Osteoblast (primary cell): ENCODE measurements around the gene NPB. TPM values are rescaled to one million over a fixed set of nuclear protein-coding genes. Genes with fewer than 3 reads are reported as not detected.
"Not testable (repeated sequence)": the region's sequence is repeated elsewhere in the genome, so short reads cannot be mapped to it uniquely, and the experiment has no call there.

Source experiments
- DNase-seq: peaks from one replicate; pipeline ENCODE4 v3.0.0; 2011; ENCODE audit warnings: low spot score, mixed read lengths; ENCODE audit not compliant: insufficient read length; ENCODE audit errors: missing footprints
- H2AFZ ChIP-seq: 2 replicates; pipeline ENCODE4 v1.6.0; 2011; ENCODE audit warnings: mild to moderate bottlenecking, low read length
- H3K27ac ChIP-seq: 2 replicates; pipeline ENCODE4 v1.5.1; 2011; ENCODE audit warnings: mild to moderate bottlenecking, low read depth, low read length, moderate library complexity
- H3K27me3 ChIP-seq: 2 replicates; pipeline ENCODE4 v1.6.0; 2012; ENCODE audit warnings: mild to moderate bottlenecking, control low read depth, inconsistent platforms, low read length, moderate library complexity; ENCODE audit not compliant: insufficient read depth
- H3K36me3 ChIP-seq: 2 replicates; pipeline ENCODE4 v1.5.1; 2011; ENCODE audit warnings: mild to moderate bottlenecking, low read length, control low read depth, moderate library complexity; ENCODE audit not compliant: insufficient read depth
- H3K4me1 ChIP-seq: 2 replicates; pipeline ENCODE4 v1.5.1; 2011; ENCODE audit warnings: mild to moderate bottlenecking, low read length, control low read depth, moderate library complexity; ENCODE audit not compliant: insufficient read depth
- H3K4me2 ChIP-seq: 2 replicates; pipeline ENCODE4 v1.6.0; 2011; ENCODE audit warnings: mild to moderate bottlenecking, low read length; ENCODE audit not compliant: insufficient read depth
- H3K4me3 ChIP-seq: fragments of 200-600 bp; sonication (generic); 3 replicates; pipeline ENCODE4 v1.5.1; 2012; ENCODE audit warnings: mild to moderate bottlenecking, low read length, inconsistent platforms; ENCODE audit not compliant: insufficient read depth
- H3K79me2 ChIP-seq: 2 replicates; pipeline ENCODE4 v1.6.0; 2012; ENCODE audit warnings: mild to moderate bottlenecking, low read length, control low read depth, inconsistent platforms; ENCODE audit not compliant: insufficient read depth
- H3K9me3 ChIP-seq: 2 replicates; pipeline ENCODE4 v1.5.1; 2011; ENCODE audit warnings: low read depth, low read length, control low read depth
- H4K20me1 ChIP-seq: 2 replicates; pipeline ENCODE4 v1.6.0; 2012; ENCODE audit warnings: mild to moderate bottlenecking, low read length, control low read depth; ENCODE audit not compliant: insufficient read depth
- total RNA-seq: library from RNA; depleted of rRNA; stranded (reverse); fragments of >200 nt; gene quantifications from 2 replicates; pipeline ENCODE4 v1.2.3, GENCODE V29; 2012
- TF ChIP-seq, protein P1 (sequence below): IDR thresholded peaks from 2 replicates; pipeline ENCODE4 v1.5.1; 2011; ENCODE audit warnings: mild to moderate bottlenecking, low read depth, low read length, moderate library complexity; ENCODE audit errors: extremely low read depth

Gene NPB
- total RNA-seq, 1 donor, result under 0.01 TPM

DNA sequence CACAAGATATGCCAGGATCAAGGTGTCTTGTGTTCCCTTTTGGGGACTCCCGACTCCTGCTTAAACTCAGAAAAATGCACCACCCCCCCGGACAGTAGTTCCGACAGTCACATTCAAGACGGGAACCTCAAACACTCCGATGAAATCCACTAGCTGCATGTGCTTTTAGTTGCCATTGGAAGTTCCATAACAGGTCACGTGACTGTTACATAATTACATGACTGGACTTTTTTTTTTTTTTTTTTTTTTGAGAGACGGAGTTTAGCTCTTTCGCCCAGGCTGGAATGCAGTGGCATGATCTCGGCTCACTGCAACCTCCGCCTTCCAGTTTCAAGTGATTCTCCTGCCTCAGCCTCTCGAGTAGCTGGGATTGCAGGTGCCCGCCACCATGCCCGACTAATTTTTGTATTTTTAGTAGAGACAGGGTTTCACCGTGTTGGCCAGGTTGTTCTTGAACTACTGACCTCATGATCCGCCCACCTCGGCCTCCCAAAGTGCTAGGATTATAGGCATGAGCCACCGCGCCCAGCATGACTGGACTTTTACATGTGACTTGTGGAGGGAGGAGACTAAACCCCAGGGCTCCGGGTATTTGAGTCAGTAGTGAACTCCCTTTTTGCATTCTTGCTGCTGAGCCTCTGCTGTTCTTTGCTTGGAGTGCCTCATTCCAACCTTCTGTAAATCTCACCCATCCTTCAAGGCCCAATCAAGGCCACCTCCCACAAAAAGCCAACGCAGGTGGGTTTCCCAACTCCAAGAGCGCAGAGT, 14.4 kb downstream of the NPB start:
- Histone ChIP-seq H3K79me2 (peaks cover 68% of the 10 kb centered on the region), H3K27me3 (no peaks in the 10 kb centered on the region), H4K20me1 (peaks cover 66% of the 10 kb centered on the region), H3K36me3 (peaks cover 70% of the 10 kb centered on the region), H2AFZ (no peak overlapping the region), H3K9me3 (no peaks in the 10 kb centered on the region), H3K4me1 (peaks cover 18% of the 10 kb centered on the region), H3K27ac (peak overlapping the region; percentile 64), H3K4me3 (peak overlapping the region; percentile 83), H3K4me2 (peak overlapping the region; percentile 99)
- TF ChIP-seq, protein P1, sequence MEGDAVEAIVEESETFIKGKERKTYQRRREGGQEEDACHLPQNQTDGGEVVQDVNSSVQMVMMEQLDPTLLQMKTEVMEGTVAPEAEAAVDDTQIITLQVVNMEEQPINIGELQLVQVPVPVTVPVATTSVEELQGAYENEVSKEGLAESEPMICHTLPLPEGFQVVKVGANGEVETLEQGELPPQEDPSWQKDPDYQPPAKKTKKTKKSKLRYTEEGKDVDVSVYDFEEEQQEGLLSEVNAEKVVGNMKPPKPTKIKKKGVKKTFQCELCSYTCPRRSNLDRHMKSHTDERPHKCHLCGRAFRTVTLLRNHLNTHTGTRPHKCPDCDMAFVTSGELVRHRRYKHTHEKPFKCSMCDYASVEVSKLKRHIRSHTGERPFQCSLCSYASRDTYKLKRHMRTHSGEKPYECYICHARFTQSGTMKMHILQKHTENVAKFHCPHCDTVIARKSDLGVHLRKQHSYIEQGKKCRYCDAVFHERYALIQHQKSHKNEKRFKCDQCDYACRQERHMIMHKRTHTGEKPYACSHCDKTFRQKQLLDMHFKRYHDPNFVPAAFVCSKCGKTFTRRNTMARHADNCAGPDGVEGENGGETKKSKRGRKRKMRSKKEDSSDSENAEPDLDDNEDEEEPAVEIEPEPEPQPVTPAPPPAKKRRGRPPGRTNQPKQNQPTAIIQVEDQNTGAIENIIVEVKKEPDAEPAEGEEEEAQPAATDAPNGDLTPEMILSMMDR, result no peak
- DNase-seq, result peak; percentile 100

DNA sequence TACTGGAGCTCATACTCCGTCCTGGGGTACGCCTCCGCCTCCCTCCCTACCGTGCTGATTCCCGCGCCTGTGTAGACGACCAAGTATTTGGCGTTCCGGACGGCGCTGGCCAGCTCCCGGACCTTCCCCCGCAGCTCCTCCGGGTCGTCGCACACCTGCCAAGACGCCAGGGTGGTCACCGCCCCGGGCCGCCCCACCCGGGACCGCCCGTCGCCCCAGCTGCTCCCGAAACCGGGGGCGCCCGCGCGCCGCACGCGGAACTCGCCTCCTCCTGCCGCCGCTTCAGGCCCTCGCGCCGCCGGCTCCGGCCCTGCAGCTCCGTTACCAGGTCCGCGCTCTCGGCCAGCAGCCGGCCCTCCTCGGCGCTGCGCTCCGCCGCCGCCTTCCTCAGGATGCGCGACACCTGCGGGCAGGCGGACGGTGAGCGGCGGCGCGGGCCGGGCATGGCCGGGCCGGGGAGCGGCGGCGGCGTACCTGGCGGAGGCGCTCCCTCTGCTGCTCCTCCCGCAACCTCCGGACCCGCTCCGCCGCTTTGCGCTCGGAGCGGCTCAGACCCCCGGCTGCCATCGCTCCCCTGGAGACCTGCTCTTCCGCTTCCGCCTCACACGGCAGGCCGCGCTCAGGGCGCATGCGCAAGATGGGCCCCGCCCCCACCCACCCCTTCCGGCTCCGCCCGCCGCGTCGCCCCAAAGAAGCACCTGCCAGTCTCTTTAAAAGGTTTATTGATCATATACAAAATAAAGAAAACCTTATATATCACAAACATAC, 15.7 kb downstream of the NPB start, which contains the start of gene SIRT7:
Gene SIRT7 (minus strand): TSS at position 612 of the 768 bp plus-strand sequence. CDS start 45 bp downstream, at position 567.
- no peak within 1 kb of the TSS for H2AFZ ChIP-seq
- H3K36me3 ChIP-seq, result peaks cover 69% of the 10 kb centered on the region
- TF ChIP-seq, protein P1, result no peak
- peaks cover 80% of the 10 kb centered on the region for H3K79me2 ChIP-seq
- no peaks in the 10 kb centered on the region for H3K9me3 ChIP-seq
- peak within 1 kb of the TSS; percentile 99 for H3K4me2 ChIP-seq
- peaks cover 64% of the 10 kb centered on the region for H4K20me1 ChIP-seq
- H3K4me3 ChIP-seq, result peak within 1 kb of the TSS; percentile 83
- peak within 1 kb of the TSS; percentile 64 for H3K27ac ChIP-seq
- peaks cover 18% of the 10 kb centered on the region for H3K4me1 ChIP-seq
- no peaks in the 10 kb centered on the region for H3K27me3 ChIP-seq
- DNase-seq, result peak; percentile 100

DNA sequence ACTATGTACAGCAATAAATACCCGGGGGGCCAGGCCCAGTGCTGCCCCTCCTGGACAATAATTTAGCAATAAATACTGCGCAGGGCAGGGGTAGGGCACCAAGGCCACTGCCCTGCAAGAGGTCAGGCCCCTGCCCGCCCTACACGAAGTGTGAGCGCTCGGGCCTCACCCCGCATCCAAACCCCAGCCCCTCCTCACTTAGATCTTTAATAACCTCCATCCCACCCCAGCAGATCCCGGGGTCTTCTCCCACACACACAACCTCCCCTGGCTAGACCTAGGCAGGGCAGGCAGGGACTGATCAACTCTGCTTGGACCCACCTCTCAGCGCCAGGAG, 16.3 kb downstream of the NPB start:
- Histone ChIP-seq H3K4me3 (peak overlapping the region; percentile 83), H4K20me1 (peaks cover 66% of the 10 kb centered on the region), H3K4me2 (peak overlapping the region; percentile 99), H3K36me3 (peaks cover 63% of the 10 kb centered on the region), H3K79me2 (peaks cover 86% of the 10 kb centered on the region), H3K4me1 (peaks cover 18% of the 10 kb centered on the region)
- not testable (repeated sequence) for H3K9me3 ChIP-seq, DNase-seq, H3K27ac ChIP-seq, H3K27me3 ChIP-seq, H2AFZ ChIP-seq
- TF ChIP-seq, protein P1, result peak; percentile 15
